SK-N-SH treated with all-trans-retinoic acid at 6 μM for 48 hours (cell line): ENCODE results near the gene ECEL1.

Experiments used
- CSRNP3 ChIP-seq: fragments of 250-450 bp; sonication (Bioruptor Pico); IDR thresholded peaks from 2 replicates; pipeline ENCODE4 v1.5.1; 2021; ENCODE audit warnings: mild to moderate bottlenecking, moderate library complexity
- GLIS3 ChIP-seq: fragments of 250-450 bp; sonication (Bioruptor Pico); IDR thresholded peaks from 2 replicates; pipeline ENCODE4 v1.5.0; 2020; ENCODE audit warnings: mild to moderate bottlenecking, moderate library complexity
- ISL1 ChIP-seq: fragments of 250-450 bp; sonication (Bioruptor Pico); IDR thresholded peaks from 2 replicates; pipeline ENCODE4 v2.1.2; 2022; ENCODE audit warnings: mild to moderate bottlenecking, moderate library complexity
- PATZ1 ChIP-seq: fragments of 250-450 bp; sonication (Bioruptor Pico); IDR thresholded peaks from 2 replicates; pipeline ENCODE4 v1.8.0; 2020; ENCODE audit warnings: mild to moderate bottlenecking, moderate library complexity, borderline replicate concordance
- PPARA ChIP-seq: fragments of 250-450 bp; sonication (Bioruptor Pico); IDR thresholded peaks from 2 replicates; pipeline ENCODE4 v1.5.0; 2020; ENCODE audit warnings: mild to moderate bottlenecking, borderline replicate concordance
- TCF4 ChIP-seq: fragments of 250-450 bp; sonication (Bioruptor Pico); IDR thresholded peaks from 2 replicates; pipeline ENCODE4 v1.8.0; 2021; ENCODE audit warnings: mild to moderate bottlenecking, moderate library complexity, borderline replicate concordance
- ZFP3 ChIP-seq: fragments of 250-450 bp; sonication (Bioruptor Pico); IDR thresholded peaks from 2 replicates; pipeline ENCODE4 v1.5.0; 2020; ENCODE audit warnings: mild to moderate bottlenecking, moderate library complexity
- ZFP30 ChIP-seq: fragments of 450-650 bp; formaldehyde crosslinking; IDR thresholded peaks from 2 replicates; pipeline ENCODE4 v1.5.0; 2022; ENCODE audit warnings: mild to moderate bottlenecking, moderate library complexity
- ZNF565 ChIP-seq: fragments of 450-650 bp; formaldehyde crosslinking; conservative IDR thresholded peaks from 2 replicates; pipeline ENCODE4 v1.5.0; 2020; ENCODE audit warnings: low read depth, mild to moderate bottlenecking, moderate library complexity
- TF ChIP-seq, protein P1 (sequence below): fragments of 250-450 bp; sonication (Bioruptor Pico); IDR thresholded peaks from 2 replicates; pipeline ENCODE4 v1.5.0; 2020; ENCODE audit warnings: mild to moderate bottlenecking, moderate library complexity

DNA sequence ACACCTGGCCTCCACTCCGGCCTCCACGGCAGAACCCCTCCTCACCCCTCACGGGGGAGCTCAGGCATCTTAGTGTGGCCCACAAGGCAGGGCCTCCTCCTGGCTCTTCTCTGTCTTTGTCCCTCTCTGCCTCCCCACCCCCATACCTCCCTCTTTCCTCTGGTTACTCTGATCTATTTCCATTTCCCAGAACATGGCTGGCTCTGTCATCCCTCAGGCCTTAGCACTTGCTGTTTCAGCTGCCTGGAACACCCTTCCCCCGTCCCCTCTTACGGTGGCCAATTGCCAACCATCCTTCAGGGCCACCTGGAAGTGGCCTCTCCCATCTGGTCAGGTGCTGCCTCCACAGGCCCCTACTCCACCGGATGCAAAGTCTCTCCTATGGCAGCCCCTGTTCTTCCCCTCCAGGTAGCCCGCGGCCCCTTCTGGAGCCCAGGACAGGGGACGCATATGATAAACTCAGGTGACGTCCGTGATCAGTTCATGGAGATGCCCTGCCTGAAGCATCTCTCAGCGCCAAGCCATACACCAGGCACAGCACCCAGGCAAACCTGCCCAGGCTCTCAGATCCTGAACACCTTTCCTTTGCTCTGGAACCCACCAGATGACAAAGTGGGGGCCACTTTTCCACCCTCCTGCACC is 3.6 kb upstream of the ECEL1 start:
- TF ChIP-seq ISL1: no peak
- no peak for TF ChIP-seq GLIS3 (CRISPR knock-in tag)
- TF ChIP-seq PATZ1 (CRISPR knock-in tag): no peak
- TF ChIP-seq ZFP3 (CRISPR knock-in tag): no peak
- no peak for TF ChIP-seq ZFP30 (CRISPR knock-in tag)
- TF ChIP-seq, protein P1, sequence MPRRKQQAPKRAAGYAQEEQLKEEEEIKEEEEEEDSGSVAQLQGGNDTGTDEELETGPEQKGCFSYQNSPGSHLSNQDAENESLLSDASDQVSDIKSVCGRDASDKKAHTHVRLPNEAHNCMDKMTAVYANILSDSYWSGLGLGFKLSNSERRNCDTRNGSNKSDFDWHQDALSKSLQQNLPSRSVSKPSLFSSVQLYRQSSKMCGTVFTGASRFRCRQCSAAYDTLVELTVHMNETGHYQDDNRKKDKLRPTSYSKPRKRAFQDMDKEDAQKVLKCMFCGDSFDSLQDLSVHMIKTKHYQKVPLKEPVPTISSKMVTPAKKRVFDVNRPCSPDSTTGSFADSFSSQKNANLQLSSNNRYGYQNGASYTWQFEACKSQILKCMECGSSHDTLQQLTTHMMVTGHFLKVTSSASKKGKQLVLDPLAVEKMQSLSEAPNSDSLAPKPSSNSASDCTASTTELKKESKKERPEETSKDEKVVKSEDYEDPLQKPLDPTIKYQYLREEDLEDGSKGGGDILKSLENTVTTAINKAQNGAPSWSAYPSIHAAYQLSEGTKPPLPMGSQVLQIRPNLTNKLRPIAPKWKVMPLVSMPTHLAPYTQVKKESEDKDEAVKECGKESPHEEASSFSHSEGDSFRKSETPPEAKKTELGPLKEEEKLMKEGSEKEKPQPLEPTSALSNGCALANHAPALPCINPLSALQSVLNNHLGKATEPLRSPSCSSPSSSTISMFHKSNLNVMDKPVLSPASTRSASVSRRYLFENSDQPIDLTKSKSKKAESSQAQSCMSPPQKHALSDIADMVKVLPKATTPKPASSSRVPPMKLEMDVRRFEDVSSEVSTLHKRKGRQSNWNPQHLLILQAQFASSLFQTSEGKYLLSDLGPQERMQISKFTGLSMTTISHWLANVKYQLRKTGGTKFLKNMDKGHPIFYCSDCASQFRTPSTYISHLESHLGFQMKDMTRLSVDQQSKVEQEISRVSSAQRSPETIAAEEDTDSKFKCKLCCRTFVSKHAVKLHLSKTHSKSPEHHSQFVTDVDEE (CRISPR knock-in tag): no peak
- TF ChIP-seq TCF4: no peak
- TF ChIP-seq PPARA (CRISPR knock-in tag): no peak
- no peak for TF ChIP-seq ZNF565 (CRISPR knock-in tag)
- TF ChIP-seq CSRNP3 (CRISPR knock-in tag): no peak
